GM12874 (cell line): ENCODE results near the gene DIAPH2.

Experiments
- CTCF ChIP-seq: IDR thresholded peaks from 2 replicates; pipeline ENCODE4 v1.5.1; 2011; ENCODE audit warnings: low read depth, mild to moderate bottlenecking, control low read depth, low read length, moderate library complexity; ENCODE audit not compliant: insufficient read depth

The DIAPH2 gene

GRCh38 chrX:96703816-96704215, 19.2 kb downstream of the DIAPH2 start:
- TF ChIP-seq CTCF, result no peak

GRCh38 chrX:96704629-96705028, 20.0 kb downstream of the DIAPH2 start:
- TF ChIP-seq CTCF, result no peak

GRCh38 chrX:96705905-96706304, 21.3 kb downstream of the DIAPH2 start:
- no peak for TF ChIP-seq CTCF

GRCh38 chrX:96707804-96708203, 23.2 kb downstream of the DIAPH2 start:
- no peak for TF ChIP-seq CTCF

- no peak for TF ChIP-seq CTCF
Observed at GRCh38 chrX:96710031-96710430, 25.4 kb downstream of the DIAPH2 start.

- no peak for TF ChIP-seq CTCF
Observed at GRCh38 chrX:96713303-96713702, 28.7 kb downstream of the DIAPH2 start.

GRCh38 chrX:96715481-96715880, 30.8 kb downstream of the DIAPH2 start:
- TF ChIP-seq CTCF, result no peak
